SK-N-SH (cell line): ENCODE measurements around the gene EIF3A. TPM values are rescaled to one million over a fixed set of nuclear protein-coding genes. Genes with fewer than 3 reads are reported as not detected.

Experiments
- CTCF ChIA-PET: fragments of 300-600, 350-600 bp; formaldehyde crosslinking; extraction: SDS; loops from one replicate; lab custom pipeline; 2021; lab: Yijun Ruan, JAX
- POLR2A ChIA-PET: fragments of 350-600 bp; sonication (Branson Sonifier 250); formaldehyde crosslinking; extraction: SDS; loops from one replicate; lab custom pipeline; 2020; ENCODE audit warnings: antibody characterized with exemption, inconsistent platforms; lab: Yijun Ruan, JAX
- DNase-seq: peaks from one replicate; pipeline ENCODE4 v3.0.0; 2012
- H2AFZ ChIP-seq: fragments of 200-600 bp; sonication (generic); 2 replicates; pipeline ENCODE4 v1.8.1; 2016; ENCODE audit warnings: antibody characterized with exemption, mild to moderate bottlenecking, low read depth
- H3F3A ChIP-seq: fragments of 200-600 bp; sonication (generic); replicated peaks from 2 replicates; pipeline ENCODE3; 2016; ENCODE audit warnings: antibody characterized with exemption, mild to moderate bottlenecking; ENCODE audit not compliant: insufficient read depth
- H3K27ac ChIP-seq, 2 experiments: fragments of 200-500 bp in 1 of 2; fragments of 200-600 bp in 1 of 2; sonication (Bioruptor generic) in 1 of 2; sonication (generic), shearing (Covaris generic) in 1 of 2; 2 replicates each; pipeline versions ENCODE4 v1.5.1 to v1.6.1; 2014 to 2016; ENCODE audit warnings: low read depth in 2 of 2, inconsistent platforms in 1 of 2, low read length in 1 of 2, mild to moderate bottlenecking in 1 of 2, mixed read lengths in 1 of 2
- H3K27me3 ChIP-seq: fragments of 200-600 bp; sonication (generic), shearing (Covaris generic); 2 replicates; pipeline ENCODE4 v1.6.1; 2016; ENCODE audit warnings: mixed run types; ENCODE audit not compliant: insufficient read depth
- H3K36me3 ChIP-seq, 2 experiments: fragments of 200-500 bp in 1 of 2; fragments of 200-600 bp in 1 of 2; sonication (Bioruptor generic) in 1 of 2; sonication (generic) in 1 of 2; replicated peaks in 1 of 2; 2 replicates each; pipeline versions ENCODE3 to v1.5.1; 2014 to 2016; ENCODE audit warnings: low read length in 1 of 2, mild to moderate bottlenecking in 1 of 2; ENCODE audit not compliant: insufficient read depth in 2 of 2, control insufficient read depth in 1 of 2
- H3K4me1 ChIP-seq, 2 experiments: fragments of 200-500 bp in 1 of 2; fragments of 200-600 bp in 1 of 2; sonication (Bioruptor generic) in 1 of 2; sonication (generic), shearing (Covaris generic) in 1 of 2; 2 replicates each; pipeline versions ENCODE4 v1.5.1 to v1.6.1; 2014 to 2016; ENCODE audit warnings: low read depth in 1 of 2, low read length in 1 of 2, mixed run types in 1 of 2; ENCODE audit not compliant: insufficient read depth in 2 of 2, control insufficient read depth in 1 of 2
- H3K4me2 ChIP-seq: fragments of 200-600 bp; sonication (generic), shearing (Covaris generic); 2 replicates; pipeline ENCODE4 v1.6.1; 2017; ENCODE audit warnings: mixed run types
- H3K4me3 ChIP-seq, 2 experiments: fragments of 200-500 bp in 1 of 2; fragments of 200-600 bp in 1 of 2; sonication (Bioruptor generic) in 1 of 2; sonication (generic), shearing (Covaris generic) in 1 of 2; 2 replicates each; pipeline versions ENCODE4 v1.5.1 to v1.8.1; 2014 to 2016; ENCODE audit warnings: low read depth in 2 of 2, inconsistent platforms in 1 of 2, low read length in 1 of 2, mild to moderate bottlenecking in 1 of 2, mixed read lengths in 1 of 2, moderate library complexity in 1 of 2
- H3K79me2 ChIP-seq: fragments of 200-600 bp; sonication (generic); 2 replicates; pipeline ENCODE4 v1.8.1; 2017; ENCODE audit warnings: mild to moderate bottlenecking; ENCODE audit not compliant: insufficient read depth
- H3K9ac ChIP-seq: fragments of 200-600 bp; sonication (generic); 2 replicates; pipeline ENCODE4 v1.6.1; 2017; ENCODE audit warnings: mixed run types
- H3K9me2 ChIP-seq: fragments of 200-600 bp; sonication (generic); 2 replicates; pipeline ENCODE4 v1.6.1; 2017; ENCODE audit warnings: mixed run types
- H3K9me3 ChIP-seq: fragments of 200-600 bp; sonication (generic); 2 replicates; pipeline ENCODE4 v1.6.1; 2017; ENCODE audit warnings: mixed run types, mild to moderate bottlenecking, moderate library complexity
- H4K20me1 ChIP-seq: fragments of 200-600 bp; sonication (generic); 2 replicates; pipeline ENCODE4 v1.6.1; 2017; ENCODE audit warnings: mild to moderate bottlenecking, mixed run types; ENCODE audit not compliant: insufficient read depth
- ELF1 ChIP-seq: IDR thresholded peaks from 2 replicates; pipeline ENCODE4 v1.4.0; 2012
- EP300 ChIP-seq, 2 experiments: IDR thresholded peaks; 2 replicates each; pipeline versions ENCODE4 v1.4.0 to v1.6.1; 2012; ENCODE audit warnings: borderline replicate concordance in 1 of 2, low read depth in 1 of 2, low read length in 1 of 2
- FOSL2 ChIP-seq: IDR thresholded peaks from 2 replicates; pipeline ENCODE4 v1.4.0; 2012; ENCODE audit warnings: low read depth, mild to moderate bottlenecking, moderate library complexity, borderline replicate concordance
- FOXJ3 ChIP-seq: sonication (generic); formaldehyde crosslinking; IDR thresholded peaks from 2 replicates; pipeline ENCODE4 v1.5.1; 2020; ENCODE audit warnings: mild to moderate bottlenecking, missing genetic modification reagents
- GABPA ChIP-seq: IDR thresholded peaks from 2 replicates; pipeline ENCODE4 v1.4.0; 2012; ENCODE audit warnings: low read depth, mild to moderate bottlenecking
- GATA2 ChIP-seq: sonication (generic); formaldehyde crosslinking; IDR thresholded peaks from 2 replicates; pipeline ENCODE4 v1.5.0; 2020; ENCODE audit warnings: mild to moderate bottlenecking, missing genetic modification reagents
- JUND ChIP-seq: IDR thresholded peaks from 2 replicates; pipeline ENCODE4 v1.4.0; 2012
- MXI1 ChIP-seq: IDR thresholded peaks from 2 replicates; pipeline ENCODE4 v1.6.1; 2012; ENCODE audit warnings: mild to moderate bottlenecking, low read depth, low read length, improper control_type of control experiment
- NFIC ChIP-seq: IDR thresholded peaks from 2 replicates; pipeline ENCODE4 v1.4.0; 2012; ENCODE audit warnings: borderline replicate concordance
- NRF1 ChIP-seq: IDR thresholded peaks from 2 replicates; pipeline ENCODE4 v1.6.1; 2012; ENCODE audit warnings: low read depth, mild to moderate bottlenecking, low read length
- RFX5 ChIP-seq: IDR thresholded peaks from 2 replicates; pipeline ENCODE4 v1.6.1; 2012; ENCODE audit warnings: mild to moderate bottlenecking, improper control_type of control experiment, low read length
- RXRA ChIP-seq: IDR thresholded peaks from 2 replicates; pipeline ENCODE4 v1.4.0; 2012; ENCODE audit warnings: low read depth, mild to moderate bottlenecking, borderline replicate concordance
- SMC3 ChIP-seq: IDR thresholded peaks from 2 replicates; pipeline ENCODE4 v1.6.1; 2012; ENCODE audit warnings: low read depth, low read length, improper control_type of control experiment
- WGBS: methylation state at CpG from one replicate; pipeline ENCODE4 v1.1.6; 2017; ENCODE audit warnings: low lambda C conversion rate; 5-methylcytosine and 5-hydroxymethylcytosine counted together
- polyA plus RNA-seq, 3 experiments: library from polyadenylated mRNA; depleted of rRNA; stranded (reverse); fragments of >200 nt; gene quantifications; 2 replicates each; pipeline ENCODE4 v1.2.3, GENCODE V29; 2012
- TF ChIP-seq, protein P1 (sequence below): IDR thresholded peaks from 2 replicates; pipeline ENCODE4 v1.4.0; 2012; ENCODE audit warnings: low read depth, borderline replicate concordance
- TF ChIP-seq, protein P2 (sequence below): IDR thresholded peaks from 2 replicates; pipeline ENCODE4 v1.4.0; 2012; ENCODE audit warnings: low read depth, borderline replicate concordance
- TF ChIP-seq, protein P3 (sequence below): fragments of 200-600 bp; sonication (generic); IDR thresholded peaks from 2 replicates; pipeline ENCODE4 v1.6.1; 2017; ENCODE audit warnings: antibody characterized with exemption, mild to moderate bottlenecking, moderate library complexity

Gene EIF3A
- polyA plus RNA-seq, 1 of the 3 experiments (the other 2 are of a cell fraction) = 25.8 TPM

DNA sequence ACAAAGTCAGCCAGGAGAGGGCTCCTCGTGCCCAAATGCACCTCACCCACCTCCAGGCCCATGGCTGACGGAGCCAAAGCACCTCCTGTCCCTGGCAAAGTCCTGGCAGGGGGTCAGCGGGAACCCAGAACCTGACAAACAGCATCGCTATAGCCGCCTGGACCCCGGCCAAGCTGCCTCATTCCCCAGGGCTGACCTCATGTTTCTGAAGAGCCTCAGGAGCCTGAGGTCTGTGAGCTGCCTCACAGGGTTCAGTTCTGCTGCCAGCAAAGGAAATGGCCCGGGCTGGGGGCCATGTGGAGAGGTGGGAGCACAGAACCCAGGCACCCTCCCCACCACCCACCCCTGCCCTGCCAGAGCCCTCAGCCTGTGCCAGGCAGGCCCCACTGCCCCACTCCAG lies 55.3 kb downstream of the EIF3A start (continued):
- peak; percentile 93 for TF ChIP-seq NFIC
- no peak for TF ChIP-seq GATA2 (CRISPR knock-in tag)
- TF ChIP-seq, protein P1, sequence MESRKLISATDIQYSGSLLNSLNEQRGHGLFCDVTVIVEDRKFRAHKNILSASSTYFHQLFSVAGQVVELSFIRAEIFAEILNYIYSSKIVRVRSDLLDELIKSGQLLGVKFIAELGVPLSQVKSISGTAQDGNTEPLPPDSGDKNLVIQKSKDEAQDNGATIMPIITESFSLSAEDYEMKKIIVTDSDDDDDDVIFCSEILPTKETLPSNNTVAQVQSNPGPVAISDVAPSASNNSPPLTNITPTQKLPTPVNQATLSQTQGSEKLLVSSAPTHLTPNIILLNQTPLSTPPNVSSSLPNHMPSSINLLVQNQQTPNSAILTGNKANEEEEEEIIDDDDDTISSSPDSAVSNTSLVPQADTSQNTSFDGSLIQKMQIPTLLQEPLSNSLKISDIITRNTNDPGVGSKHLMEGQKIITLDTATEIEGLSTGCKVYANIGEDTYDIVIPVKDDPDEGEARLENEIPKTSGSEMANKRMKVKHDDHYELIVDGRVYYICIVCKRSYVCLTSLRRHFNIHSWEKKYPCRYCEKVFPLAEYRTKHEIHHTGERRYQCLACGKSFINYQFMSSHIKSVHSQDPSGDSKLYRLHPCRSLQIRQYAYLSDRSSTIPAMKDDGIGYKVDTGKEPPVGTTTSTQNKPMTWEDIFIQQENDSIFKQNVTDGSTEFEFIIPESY = no peak

DNA sequence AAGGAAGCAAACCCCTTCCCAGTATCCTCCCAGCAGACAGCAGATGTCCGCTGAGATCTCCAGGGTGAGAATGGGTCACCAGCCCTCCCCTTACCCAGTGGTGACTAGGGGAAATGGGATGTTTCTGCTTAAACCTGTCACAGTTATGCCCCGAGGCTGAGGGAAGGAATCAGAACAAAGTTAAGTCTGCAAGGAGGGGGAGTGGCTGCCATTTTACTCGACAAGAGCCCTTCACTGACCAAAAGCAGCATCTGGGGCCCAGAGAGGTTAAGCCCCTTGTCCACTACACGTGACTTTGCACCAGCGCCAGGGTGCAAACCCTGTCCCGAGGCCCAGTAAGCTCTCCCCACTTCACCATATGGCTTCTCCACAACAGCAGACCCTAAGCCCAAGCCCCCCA lies 55.7 kb downstream of the EIF3A start:
- WGBS = 73% methylated on average over 4 of the region's 6 CpGs
- no peaks in the 10 kb centered on the region for H3K79me2 ChIP-seq
- 0 out of 2 replicates have a peak, but pooled peaks cover 3% of the 10 kb centered on the region for H4K20me1 ChIP-seq
- TF ChIP-seq NFIC = no peak
- TF ChIP-seq, protein P1 = no peak
- TF ChIP-seq SMC3 = no peak
- TF ChIP-seq FOXJ3 (CRISPR knock-in tag) = no peak
- no peak for TF ChIP-seq JUND
- TF ChIP-seq EP300 (IDR thresholded peaks at IDR 0.05; ENCODE audit: borderline replicate concordance in 1 of 2, low read depth in 1 of 2, low read length in 1 of 2) = no peak
- TF ChIP-seq NRF1 = no peak
- no peak for TF ChIP-seq RXRA
- no peak for TF ChIP-seq ELF1
- TF ChIP-seq FOSL2 = no peak
- TF ChIP-seq MXI1 = no peak
- TF ChIP-seq RFX5 = no peak
- TF ChIP-seq GABPA = no peak
- TF ChIP-seq, protein P2, sequence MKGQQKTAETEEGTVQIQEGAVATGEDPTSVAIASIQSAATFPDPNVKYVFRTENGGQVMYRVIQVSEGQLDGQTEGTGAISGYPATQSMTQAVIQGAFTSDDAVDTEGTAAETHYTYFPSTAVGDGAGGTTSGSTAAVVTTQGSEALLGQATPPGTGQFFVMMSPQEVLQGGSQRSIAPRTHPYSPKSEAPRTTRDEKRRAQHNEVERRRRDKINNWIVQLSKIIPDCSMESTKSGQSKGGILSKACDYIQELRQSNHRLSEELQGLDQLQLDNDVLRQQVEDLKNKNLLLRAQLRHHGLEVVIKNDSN = no peak
- TF ChIP-seq, protein P3, sequence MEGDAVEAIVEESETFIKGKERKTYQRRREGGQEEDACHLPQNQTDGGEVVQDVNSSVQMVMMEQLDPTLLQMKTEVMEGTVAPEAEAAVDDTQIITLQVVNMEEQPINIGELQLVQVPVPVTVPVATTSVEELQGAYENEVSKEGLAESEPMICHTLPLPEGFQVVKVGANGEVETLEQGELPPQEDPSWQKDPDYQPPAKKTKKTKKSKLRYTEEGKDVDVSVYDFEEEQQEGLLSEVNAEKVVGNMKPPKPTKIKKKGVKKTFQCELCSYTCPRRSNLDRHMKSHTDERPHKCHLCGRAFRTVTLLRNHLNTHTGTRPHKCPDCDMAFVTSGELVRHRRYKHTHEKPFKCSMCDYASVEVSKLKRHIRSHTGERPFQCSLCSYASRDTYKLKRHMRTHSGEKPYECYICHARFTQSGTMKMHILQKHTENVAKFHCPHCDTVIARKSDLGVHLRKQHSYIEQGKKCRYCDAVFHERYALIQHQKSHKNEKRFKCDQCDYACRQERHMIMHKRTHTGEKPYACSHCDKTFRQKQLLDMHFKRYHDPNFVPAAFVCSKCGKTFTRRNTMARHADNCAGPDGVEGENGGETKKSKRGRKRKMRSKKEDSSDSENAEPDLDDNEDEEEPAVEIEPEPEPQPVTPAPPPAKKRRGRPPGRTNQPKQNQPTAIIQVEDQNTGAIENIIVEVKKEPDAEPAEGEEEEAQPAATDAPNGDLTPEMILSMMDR = no peak
- peaks cover 29 to 40% of the 10 kb centered on the region in 2 experiments for H3K4me1 ChIP-seq
- peaks cover 28% of the 10 kb centered on the region for H3F3A ChIP-seq
- H3K4me2 ChIP-seq = no peak overlapping the region
- peak; percentile 23 for DNase-seq
- H3K9ac ChIP-seq = no peak overlapping the region
- no peaks in the 10 kb centered on the region for H3K36me3 ChIP-seq
- H3K27me3 ChIP-seq = no peaks in the 10 kb centered on the region
- ChIA-PET POLR2A (interaction anchor here (0.8 kb wide), 1 partner anchor 206 kb away, joined by 4 read pairs; no protein-coding TSS in a partner anchor), CTCF (interaction anchor here (0.6 to 1.3 kb wide), 4 partner anchors 71 to 189 kb away, joined by 3 to 4 read pairs (median 3); no protein-coding TSS in a partner anchor)
- H3K27ac ChIP-seq = peak overlapping the region in 1 of 2 experiments; percentile 31; a peak in 1 of 4 replicates
- H3K9me2 ChIP-seq = no peaks in the 10 kb centered on the region
- no peak overlapping the region for H3K4me3 ChIP-seq
- H2AFZ ChIP-seq = no peak overlapping the region
- H3K9me3 ChIP-seq = no peaks in the 10 kb centered on the region
